Measurements from ENCODE around the gene LFNG. TPM values are rescaled to one million over a fixed set of nuclear protein-coding genes. Genes with fewer than 3 reads are reported as not detected.
A peak's percentile ranks its signal among the peaks of the same experiment; 100 is the strongest.

The LFNG gene
- total and polyA plus RNA-seq, 9 of the 15 experiments (the other 6 are each of a cell fraction or from before 2014, with no cell fraction given): 0.03 to 0.89 (median 0.25) TPM; not detected in 1

GRCh38 chr7:2478399-2478785, 41.2 kb upstream of the LFNG start (continued):
- TF ChIP-seq MGA (IDR thresholded peaks at IDR 0.05) (no peak), ZNF239 (CRISPR knock-in tag; IDR thresholded peaks at IDR 0.05) (no peak), ZKSCAN8 (CRISPR knock-in tag; IDR thresholded peaks at IDR 0.05) (no peak), ZMIZ1 (IDR thresholded peaks at IDR 0.05; ENCODE audit: low read depth in 2 of 2, low read length in 2 of 2) (no peak), BHLHE40 (IDR thresholded peaks at IDR 0.05; ENCODE audit: low read length) (peak; percentile 58; the same call in 1 of the 2 replicates), SNAPC5 (CRISPR knock-in tag; IDR thresholded peaks at IDR 0.05) (no peak), SAFB2 (IDR thresholded peaks at IDR 0.05; ENCODE audit: borderline replicate concordance, low read depth, low read length, severe bottlenecking) (no peak), ZNF780A (CRISPR knock-in tag; IDR thresholded peaks at IDR 0.05) (no peak), L3MBTL2 (IDR thresholded peaks at IDR 0.05) (peak; percentile 86)
- TF ChIP-seq, protein P1, sequence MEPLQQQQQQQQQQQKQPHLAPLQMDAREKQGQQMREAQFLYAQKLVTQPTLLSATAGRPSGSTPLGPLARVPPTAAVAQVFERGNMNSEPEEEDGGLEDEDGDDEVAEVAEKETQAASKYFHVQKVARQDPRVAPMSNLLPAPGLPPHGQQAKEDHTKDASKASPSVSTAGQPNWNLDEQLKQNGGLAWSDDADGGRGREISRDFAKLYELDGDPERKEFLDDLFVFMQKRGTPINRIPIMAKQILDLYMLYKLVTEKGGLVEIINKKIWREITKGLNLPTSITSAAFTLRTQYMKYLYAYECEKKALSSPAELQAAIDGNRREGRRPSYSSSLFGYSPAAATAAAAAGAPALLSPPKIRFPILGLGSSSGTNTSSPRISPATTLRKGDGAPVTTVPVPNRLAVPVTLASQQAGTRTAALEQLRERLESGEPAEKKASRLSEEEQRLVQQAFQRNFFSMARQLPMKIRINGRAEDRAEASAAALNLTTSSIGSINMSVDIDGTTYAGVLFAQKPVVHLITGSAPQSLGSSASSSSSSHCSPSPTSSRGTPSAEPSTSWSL (CRISPR knock-in tag; IDR thresholded peaks at IDR 0.05; ENCODE audit: borderline replicate concordance): no peak
